ENCODE results near the gene TSPEAR. TPM values are rescaled to one million over a fixed set of nuclear protein-coding genes. Genes with fewer than 3 reads are reported as not detected.

Gene TSPEAR
- total RNA-seq, 1 donor from 2014 or later, result 0.15 TPM

DNA sequence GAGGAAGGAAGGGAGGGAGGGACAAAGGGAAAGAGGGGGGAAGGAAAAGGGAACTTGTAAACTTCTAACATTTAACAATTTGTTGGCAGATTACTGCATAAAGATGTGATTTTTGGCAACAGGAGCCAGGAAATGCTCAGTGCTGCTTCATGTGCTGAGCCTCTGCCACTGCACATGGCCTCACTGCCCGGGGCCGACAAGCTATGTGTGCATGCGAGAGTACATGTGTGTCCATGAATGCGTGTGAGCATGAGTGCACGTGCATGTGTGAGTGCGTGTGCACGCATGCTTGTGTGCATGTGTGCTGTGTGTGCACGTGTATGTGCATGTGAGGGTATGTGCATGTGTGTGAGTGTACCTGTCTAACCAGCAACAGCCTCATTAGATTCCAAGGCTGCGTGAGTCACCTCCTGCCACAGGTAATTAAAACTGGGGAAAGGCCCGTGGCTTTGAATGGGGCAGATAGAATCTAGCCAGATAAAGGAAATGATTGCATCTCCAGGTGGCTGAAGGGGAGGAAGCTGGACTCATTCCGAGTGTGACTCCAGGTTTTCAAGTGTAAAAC is 41.4 kb upstream of the TSPEAR start:
- DNase-seq (ENCODE audit: low spot score), result no peak
- Mint-ChIP-seq H3K4me3 (ENCODE audit: unreplicated experiment) (no peak overlapping the region), H3K27me3 (ENCODE audit: low read depth) (peaks cover 14% of the 10 kb centered on the region), H3K4me1 (ENCODE audit: low read depth) (peaks cover 15% of the 10 kb centered on the region), H3K27ac (ENCODE audit: unreplicated experiment) (no peak overlapping the region), H3K36me3 (ENCODE audit: low read depth) (peaks cover 6% of the 10 kb centered on the region), H3K9me3 (ENCODE audit: low read depth) (peaks cover 6% of the 10 kb centered on the region)
- TF ChIP-seq, protein P1, sequence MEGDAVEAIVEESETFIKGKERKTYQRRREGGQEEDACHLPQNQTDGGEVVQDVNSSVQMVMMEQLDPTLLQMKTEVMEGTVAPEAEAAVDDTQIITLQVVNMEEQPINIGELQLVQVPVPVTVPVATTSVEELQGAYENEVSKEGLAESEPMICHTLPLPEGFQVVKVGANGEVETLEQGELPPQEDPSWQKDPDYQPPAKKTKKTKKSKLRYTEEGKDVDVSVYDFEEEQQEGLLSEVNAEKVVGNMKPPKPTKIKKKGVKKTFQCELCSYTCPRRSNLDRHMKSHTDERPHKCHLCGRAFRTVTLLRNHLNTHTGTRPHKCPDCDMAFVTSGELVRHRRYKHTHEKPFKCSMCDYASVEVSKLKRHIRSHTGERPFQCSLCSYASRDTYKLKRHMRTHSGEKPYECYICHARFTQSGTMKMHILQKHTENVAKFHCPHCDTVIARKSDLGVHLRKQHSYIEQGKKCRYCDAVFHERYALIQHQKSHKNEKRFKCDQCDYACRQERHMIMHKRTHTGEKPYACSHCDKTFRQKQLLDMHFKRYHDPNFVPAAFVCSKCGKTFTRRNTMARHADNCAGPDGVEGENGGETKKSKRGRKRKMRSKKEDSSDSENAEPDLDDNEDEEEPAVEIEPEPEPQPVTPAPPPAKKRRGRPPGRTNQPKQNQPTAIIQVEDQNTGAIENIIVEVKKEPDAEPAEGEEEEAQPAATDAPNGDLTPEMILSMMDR (IDR thresholded peaks at IDR 0.05), result no peak

GRCh38 chr21:44751799-44752636 is 40.6 kb upstream of the TSPEAR start:
- Mint-ChIP-seq H3K9me3 (ENCODE audit: low read depth) (peaks cover 6% of the 10 kb centered on the region), H3K27ac (ENCODE audit: unreplicated experiment) (no peak overlapping the region), H3K4me3 (ENCODE audit: unreplicated experiment) (no peak overlapping the region), H3K36me3 (ENCODE audit: low read depth) (peaks cover 6% of the 10 kb centered on the region), H3K4me1 (ENCODE audit: low read depth) (peaks cover 15% of the 10 kb centered on the region), H3K27me3 (ENCODE audit: low read depth) (peaks cover 18% of the 10 kb centered on the region)
- DNase-seq (ENCODE audit: low spot score), result peak; percentile 86
- TF ChIP-seq, protein P1 (IDR thresholded peaks at IDR 0.05), result no peak

DNA sequence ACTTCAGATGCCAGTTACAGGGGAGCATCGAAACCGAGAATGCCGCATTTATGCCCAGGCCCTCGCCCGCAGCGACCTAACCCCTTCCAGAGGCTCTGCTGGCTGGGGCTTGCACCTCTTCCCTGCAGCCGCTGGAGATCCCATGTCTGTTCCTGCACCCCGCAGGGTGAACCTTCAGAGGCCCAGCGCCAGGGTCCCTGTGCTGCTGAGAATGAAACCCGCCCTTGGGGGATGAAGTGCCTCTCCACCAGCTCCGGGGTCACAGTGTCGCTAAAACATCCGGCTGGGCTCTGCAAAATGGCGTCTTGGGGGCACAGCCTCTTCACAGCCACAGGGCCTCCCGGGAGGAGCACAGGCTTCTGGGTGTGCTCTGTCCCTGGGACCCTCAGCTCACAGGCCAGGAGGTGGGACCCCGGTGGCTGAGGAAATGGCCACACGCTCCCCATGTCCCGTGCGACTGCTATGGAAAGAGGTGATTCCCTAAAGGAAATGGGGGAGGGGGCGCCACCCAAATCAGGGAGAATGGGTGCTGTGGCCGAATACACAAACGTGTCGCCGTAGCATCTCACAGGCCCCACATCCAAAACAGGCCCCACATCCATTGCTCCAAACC is 39.9 kb upstream of the TSPEAR start:
- Mint-ChIP-seq H3K27ac (ENCODE audit: unreplicated experiment) (no peak overlapping the region), H3K9me3 (ENCODE audit: low read depth) (peaks cover 6% of the 10 kb centered on the region), H3K4me1 (ENCODE audit: low read depth) (peaks cover 15% of the 10 kb centered on the region), H3K36me3 (ENCODE audit: low read depth) (peaks cover 6% of the 10 kb centered on the region), H3K27me3 (ENCODE audit: low read depth) (peaks cover 19% of the 10 kb centered on the region), H3K4me3 (ENCODE audit: unreplicated experiment) (no peak overlapping the region)
- peak; percentile 83 for DNase-seq (ENCODE audit: low spot score)
- TF ChIP-seq, protein P1 (IDR thresholded peaks at IDR 0.05), result no peak

DNA sequence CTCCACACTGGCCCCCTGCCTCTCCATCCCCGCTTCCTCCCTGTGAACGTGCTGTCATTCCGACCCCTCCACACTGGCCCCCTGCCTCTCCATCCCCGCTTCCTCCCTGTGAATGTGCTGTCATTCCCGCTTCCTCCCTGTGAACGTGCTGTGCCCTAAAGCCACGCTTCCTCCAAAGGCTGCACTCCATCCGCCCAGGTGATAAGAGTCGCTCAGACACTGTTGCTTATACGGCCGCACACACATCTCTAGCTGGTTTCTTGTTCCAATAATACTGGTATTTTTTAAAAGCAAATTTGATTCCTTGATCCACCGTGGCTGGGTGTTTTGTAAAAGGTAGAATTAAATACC is 39.3 kb upstream of the TSPEAR start:
- Mint-ChIP-seq H3K27ac (ENCODE audit: unreplicated experiment) (no peak overlapping the region), H3K9me3 (ENCODE audit: low read depth) (peaks cover 6% of the 10 kb centered on the region), H3K36me3 (ENCODE audit: low read depth) (peaks cover 6% of the 10 kb centered on the region), H3K4me3 (ENCODE audit: unreplicated experiment) (no peak overlapping the region), H3K27me3 (ENCODE audit: low read depth) (peaks cover 23% of the 10 kb centered on the region), H3K4me1 (ENCODE audit: low read depth) (peaks cover 15% of the 10 kb centered on the region)
- DNase-seq (ENCODE audit: low spot score), result no peak
- TF ChIP-seq, protein P1 (IDR thresholded peaks at IDR 0.05), result no peak

Measured in chondrocyte (in vitro differentiated cells).